ENCODE results near the gene CHODL. TPM values are rescaled to one million over a fixed set of nuclear protein-coding genes. Genes with fewer than 3 reads are reported as not detected.

CHODL gene
- total and polyA plus RNA-seq, 2 donors (not counting 3 experiments of a cell fraction or from before 2014, with no cell fraction given), result not detected

- H3K4me1 ChIP-seq (ENCODE audit: control insufficient read depth, extremely low read depth, insufficient read depth, low read length), result no peaks in the 10 kb centered on the region
- no peak overlapping the region for H2AFZ ChIP-seq (ENCODE audit: low read depth, low read length)
- TF ChIP-seq GATA2 (IDR thresholded peaks at IDR 0.05; ENCODE audit: insufficient read depth, insufficient read length, low read depth, low read length), result no peak
- TF ChIP-seq FOS (IDR thresholded peaks at IDR 0.05; ENCODE audit: borderline replicate concordance, insufficient read depth, low read length), result no peak
- TF ChIP-seq POLR2A (IDR thresholded peaks at IDR 0.05; ENCODE audit: low read depth, low read length), result no peak
- TF ChIP-seq, protein P1, sequence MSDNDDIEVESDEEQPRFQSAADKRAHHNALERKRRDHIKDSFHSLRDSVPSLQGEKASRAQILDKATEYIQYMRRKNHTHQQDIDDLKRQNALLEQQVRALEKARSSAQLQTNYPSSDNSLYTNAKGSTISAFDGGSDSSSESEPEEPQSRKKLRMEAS (IDR thresholded peaks at IDR 0.05; ENCODE audit: insufficient read depth, insufficient read length), result no peak
- no peak for TF ChIP-seq MYC (IDR thresholded peaks at IDR 0.05; ENCODE audit: low read depth, low read length)
- TF ChIP-seq JUN (IDR thresholded peaks at IDR 0.05; ENCODE audit: borderline replicate concordance, insufficient read depth, insufficient read length, low read depth), result no peak
- TF ChIP-seq EZH2 (IDR thresholded peaks at IDR 0.05; ENCODE audit: borderline replicate concordance, low read depth, low read length, severe bottlenecking), result no peak
- TF ChIP-seq, protein P2, sequence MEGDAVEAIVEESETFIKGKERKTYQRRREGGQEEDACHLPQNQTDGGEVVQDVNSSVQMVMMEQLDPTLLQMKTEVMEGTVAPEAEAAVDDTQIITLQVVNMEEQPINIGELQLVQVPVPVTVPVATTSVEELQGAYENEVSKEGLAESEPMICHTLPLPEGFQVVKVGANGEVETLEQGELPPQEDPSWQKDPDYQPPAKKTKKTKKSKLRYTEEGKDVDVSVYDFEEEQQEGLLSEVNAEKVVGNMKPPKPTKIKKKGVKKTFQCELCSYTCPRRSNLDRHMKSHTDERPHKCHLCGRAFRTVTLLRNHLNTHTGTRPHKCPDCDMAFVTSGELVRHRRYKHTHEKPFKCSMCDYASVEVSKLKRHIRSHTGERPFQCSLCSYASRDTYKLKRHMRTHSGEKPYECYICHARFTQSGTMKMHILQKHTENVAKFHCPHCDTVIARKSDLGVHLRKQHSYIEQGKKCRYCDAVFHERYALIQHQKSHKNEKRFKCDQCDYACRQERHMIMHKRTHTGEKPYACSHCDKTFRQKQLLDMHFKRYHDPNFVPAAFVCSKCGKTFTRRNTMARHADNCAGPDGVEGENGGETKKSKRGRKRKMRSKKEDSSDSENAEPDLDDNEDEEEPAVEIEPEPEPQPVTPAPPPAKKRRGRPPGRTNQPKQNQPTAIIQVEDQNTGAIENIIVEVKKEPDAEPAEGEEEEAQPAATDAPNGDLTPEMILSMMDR (IDR thresholded peaks at IDR 0.05; ENCODE audit: extremely low read depth in 1 of 2, insufficient read depth in 1 of 2, low read depth in 1 of 2, low read length in 2 of 2), result no peak
- no peak for TF ChIP-seq POLR2AphosphoS5 (IDR thresholded peaks at IDR 0.05; ENCODE audit: insufficient read depth, low read depth, low read length)
- dilution Hi-C loops (cut with MboI; ENCODE audit: extremely low pct_ligation_motif_present, low sequenced_read_pairs), result no loop called here
- H3K9me3 ChIP-seq (replicated peaks; ENCODE audit: control insufficient read depth, insufficient read depth, low read length), result no peaks in the 10 kb centered on the region
- intact Hi-C loops (cut with micrococcal nuclease), result loop anchor here (5.0 kb wide), 1 partner anchor 343 kb away; no protein-coding TSS in a partner anchor
- H3K9me1 ChIP-seq (replicated peaks; ENCODE audit: control insufficient read depth, extremely low read depth, insufficient read depth, low read length), result no peaks in the 10 kb centered on the region
- POLR2A ChIA-PET, result no interaction called here
- no peaks in the 10 kb centered on the region for H3K27me3 ChIP-seq (ENCODE audit: control insufficient read depth in 2 of 2, insufficient read depth in 2 of 2, low read length in 2 of 2)
- CTCF ChIA-PET, result interaction anchor here (1.0 kb wide), 1 partner anchor 229 kb away, joined by 3 read pairs; no protein-coding TSS in a partner anchor
- no peaks in the 10 kb centered on the region for H4K20me1 ChIP-seq (replicated peaks; ENCODE audit: control insufficient read depth, extremely low read depth, insufficient read depth, low read length)
- H3K27ac ChIP-seq (ENCODE audit: insufficient read depth, low read depth, low read length), result no peak overlapping the region
- no TSS peak for BruUV-seq (replicated peaks)
- no peaks in the 10 kb centered on the region for H3K36me3 ChIP-seq (ENCODE audit: control insufficient read depth in 2 of 2, extremely low read depth in 1 of 2, insufficient read depth in 2 of 2, low read length in 2 of 2)
- H3K4me2 ChIP-seq (ENCODE audit: insufficient read depth, low read length), result no peak overlapping the region
- no peaks in the 10 kb centered on the region for H3K79me2 ChIP-seq (ENCODE audit: control insufficient read depth, insufficient read depth, low read length)
- DNase-seq (ENCODE audit: low read depth, low spot score) (no peak), FAIRE-seq (no peak)
- H3K9ac ChIP-seq (replicated peaks; ENCODE audit: extremely low read depth, insufficient read depth, low read length), result no peak overlapping the region
- no peak overlapping the region for H3K4me3 ChIP-seq (replicated peaks in 1 of 3; ENCODE audit: insufficient read depth in 1 of 3, low read depth in 1 of 3, low read length in 3 of 3)
These were observed 25.2 kb downstream of the CHODL start for GRCh38 chr21:18269856-18270255.
